Parathyroid adenoma (tissue), 2 donors: ENCODE data around the gene RAPGEF4.

Source experiments
- H2AFZ ChIP-seq: fragments of 300-600 bp; sonication (generic); one replicate; pipeline ENCODE4 v1.7.0; 2017; ENCODE audit warnings: antibody characterized with exemption, mild to moderate bottlenecking
- H3K27ac ChIP-seq: fragments of 300-600 bp; sonication (generic); one replicate; pipeline ENCODE4 v1.7.0; 2017
- H3K27me3 ChIP-seq: fragments of 300-600 bp; sonication (generic); one replicate; pipeline ENCODE4 v1.7.0; 2017; ENCODE audit warnings: low read length; ENCODE audit not compliant: control insufficient read depth, insufficient read depth
- H3K36me3 ChIP-seq: fragments of 300-600 bp; sonication (generic); one replicate; pipeline ENCODE4 v1.7.0; 2017; ENCODE audit warnings: low read length; ENCODE audit not compliant: control insufficient read depth, insufficient read depth
- H3K4me1 ChIP-seq: fragments of 300-600 bp; sonication (generic); one replicate; pipeline ENCODE4 v1.7.0; 2017; ENCODE audit warnings: control low read depth
- H3K4me2 ChIP-seq: fragments of 300-600 bp; sonication (generic); one replicate; pipeline ENCODE4 v1.7.0; 2017; ENCODE audit warnings: low read length
- H3K4me3 ChIP-seq: fragments of 300-600 bp; sonication (generic); one replicate; pipeline ENCODE4 v1.7.0; 2017; ENCODE audit warnings: low read depth, low read length
- H3K79me2 ChIP-seq: fragments of 300-600 bp; sonication (generic); one replicate; pipeline ENCODE4 v1.7.0; 2017; ENCODE audit warnings: control low read depth
- H3K9ac ChIP-seq: fragments of 300-600 bp; sonication (generic); one replicate; pipeline ENCODE4 v1.7.0; 2017; ENCODE audit warnings: mild to moderate bottlenecking
- H3K9me3 ChIP-seq: fragments of 300-600 bp; sonication (generic); one replicate; pipeline ENCODE4 v1.7.0; 2017; ENCODE audit warnings: low read length; ENCODE audit not compliant: control insufficient read depth
- CTCF ChIP-seq: fragments of 300-600 bp; sonication (generic); IDR thresholded peaks from one replicate; pipeline ENCODE4 v1.7.0; 2017; ENCODE audit warnings: antibody characterized with exemption, mild to moderate bottlenecking
- donor health status: primary hyperparathyroidism.

The RAPGEF4 gene

GRCh38 chr2:172945510-172945850 is 209.8 kb downstream of the RAPGEF4 start:
- no peak overlapping the region for H3K4me2 ChIP-seq
- no peak overlapping the region for H3K4me3 ChIP-seq
- TF ChIP-seq CTCF, result no peak
- no peaks in the 10 kb centered on the region for H3K79me2 ChIP-seq
- H3K27me3 ChIP-seq, result no peaks in the 10 kb centered on the region
- H3K36me3 ChIP-seq, result no peaks in the 10 kb centered on the region
- no peak overlapping the region for H2AFZ ChIP-seq
- H3K9ac ChIP-seq, result no peak overlapping the region
- no peak overlapping the region for H3K27ac ChIP-seq
- H3K9me3 ChIP-seq, result no peaks in the 10 kb centered on the region
- H3K4me1 ChIP-seq, result peaks cover 5% of the 10 kb centered on the region

- TF ChIP-seq CTCF, result no peak
Observed at GRCh38 chr2:172947461-172948153, 212.0 kb downstream of the RAPGEF4 start.

GRCh38 chr2:172949522-172949921 is 213.9 kb downstream of the RAPGEF4 start:
- Histone ChIP-seq H3K4me2 (no peak overlapping the region), H3K4me3 (no peak overlapping the region), H3K9me3 (no peaks in the 10 kb centered on the region), H3K27me3 (no peaks in the 10 kb centered on the region), H3K79me2 (no peaks in the 10 kb centered on the region), H3K36me3 (no peaks in the 10 kb centered on the region), H2AFZ (no peak overlapping the region), H3K9ac (no peak overlapping the region), H3K4me1 (peaks cover 7% of the 10 kb centered on the region), H3K27ac (no peak overlapping the region)
- TF ChIP-seq CTCF, result no peak

More at GRCh38 chr2:172947461-172948153, 212.0 kb downstream of the RAPGEF4 start:
- Histone ChIP-seq H3K36me3 (no peaks in the 10 kb centered on the region), H3K4me3 (no peak overlapping the region), H3K4me1 (peaks cover 7% of the 10 kb centered on the region), H2AFZ (no peak overlapping the region), H3K27me3 (no peaks in the 10 kb centered on the region), H3K9ac (no peak overlapping the region), H3K79me2 (no peaks in the 10 kb centered on the region), H3K27ac (no peak overlapping the region), H3K9me3 (no peaks in the 10 kb centered on the region), H3K4me2 (no peak overlapping the region)

- no peak overlapping the region for H3K9ac ChIP-seq
- H3K4me2 ChIP-seq, result no peak overlapping the region
- no peak overlapping the region for H3K27ac ChIP-seq
- no peak for TF ChIP-seq CTCF
- H2AFZ ChIP-seq, result no peak overlapping the region
- H3K4me3 ChIP-seq, result no peak overlapping the region
- H3K27me3 ChIP-seq, result no peaks in the 10 kb centered on the region
- H3K79me2 ChIP-seq, result no peaks in the 10 kb centered on the region
- H3K9me3 ChIP-seq, result no peaks in the 10 kb centered on the region
- H3K4me1 ChIP-seq, result peaks cover 2% of the 10 kb centered on the region
- no peaks in the 10 kb centered on the region for H3K36me3 ChIP-seq
Observed at GRCh38 chr2:172950565-172950964, 214.9 kb downstream of the RAPGEF4 start.

GRCh38 chr2:172951554-172951953 is 215.9 kb downstream of the RAPGEF4 start:
- no peaks in the 10 kb centered on the region for H3K27me3 ChIP-seq
- H3K9ac ChIP-seq, result no peak overlapping the region
- H3K4me1 ChIP-seq, result peaks cover 2% of the 10 kb centered on the region

More at GRCh38 chr2:172951554-172951953, 215.9 kb downstream of the RAPGEF4 start:
- H3K27ac ChIP-seq, result no peak overlapping the region
- no peak for TF ChIP-seq CTCF
- no peak overlapping the region for H2AFZ ChIP-seq
- no peak overlapping the region for H3K4me3 ChIP-seq
- no peak overlapping the region for H3K4me2 ChIP-seq
- H3K9me3 ChIP-seq, result no peaks in the 10 kb centered on the region
- H3K79me2 ChIP-seq, result no peaks in the 10 kb centered on the region
- no peaks in the 10 kb centered on the region for H3K36me3 ChIP-seq
